GM12878 (cell line): ENCODE results near the gene POC1B. TPM values are rescaled to one million over a fixed set of nuclear protein-coding genes. Genes with fewer than 3 reads are reported as not detected.

Experiments used
- ATAC-seq: fragments of 200-7000 bp; cut with Tn5 transposase; 3 replicates; pipeline ENCODE4 v1.9.1; 2020; ENCODE audit warnings: mild to moderate bottlenecking, moderate library complexity
- BruUV-seq: library from RNA; stranded (reverse); fragments of 400-500 nt; replicated peaks from 2 replicates; lab custom pipeline; 2021; lab: Mats Ljungman, UMichigan
- CTCF ChIA-PET: fragments of 300-600 bp; sonication (Branson Sonifier 250); formaldehyde crosslinking; extraction: SDS; loops from one replicate; lab custom pipeline; 2021; ENCODE audit warnings: inconsistent platforms; lab: Yijun Ruan, JAX
- POLR2A ChIA-PET: fragments of 350-600 bp; formaldehyde crosslinking; extraction: SDS; loops from one replicate; lab custom pipeline; 2021; ENCODE audit warnings: inconsistent platforms; lab: Charles Lee
- RAD21 ChIA-PET: fragments of 300-600 bp; sonication (Branson Sonifier 250); formaldehyde crosslinking; loops from one replicate; lab custom pipeline; 2023; ENCODE audit warnings: antibody characterized with exemption; ENCODE audit not compliant: unreplicated experiment; lab: Charles Lee
- SMC1A ChIA-PET: fragments of 300-600 bp; sonication (Branson Sonifier 250); formaldehyde crosslinking; loops from one replicate; lab custom pipeline; 2023; ENCODE audit not compliant: unreplicated experiment, uncharacterized antibody; lab: Charles Lee
- DNase-seq: peaks from one replicate; pipeline ENCODE4 v3.0.0-alpha.2; 2011; ENCODE audit warnings: low read depth, low spot score
- FAIRE-seq: peaks from 3 replicates; lab custom pipeline; 2011; peaks lifted over from hg19 to GRCh38; lab: Jason Lieb, UNC
- H2AFZ ChIP-seq: 2 replicates; pipeline ENCODE4 v1.6.0; 2011; ENCODE audit warnings: low read depth, low read length, control low read depth; ENCODE audit not compliant: control insufficient read depth
- H3K27ac ChIP-seq: 2 replicates; pipeline ENCODE4 v1.5.1; 2011; ENCODE audit warnings: control low read depth; ENCODE audit not compliant: control insufficient read depth, insufficient read depth
- H3K27me3 ChIP-seq, 2 experiments: replicated peaks in 1 of 2; 2 replicates each; pipeline versions ENCODE4 v1.6.0 to v1.6.1; 2011; ENCODE audit warnings: low read length in 1 of 2; ENCODE audit not compliant: control insufficient read depth in 2 of 2, insufficient read depth in 2 of 2
- H3K36me3 ChIP-seq, 2 experiments: 2 replicates each; pipeline ENCODE4 v1.5.1; 2011; ENCODE audit warnings: low read length in 1 of 2; ENCODE audit not compliant: control insufficient read depth in 2 of 2, insufficient read depth in 2 of 2
- H3K4me1 ChIP-seq: 2 replicates; pipeline ENCODE4 v1.6.1; 2011; ENCODE audit warnings: mild to moderate bottlenecking, low read length, moderate library complexity, mixed read lengths; ENCODE audit not compliant: control insufficient read depth, insufficient read depth
- H3K4me2 ChIP-seq: 2 replicates; pipeline ENCODE4 v1.6.0; 2011; ENCODE audit warnings: control low read depth; ENCODE audit not compliant: control insufficient read depth, insufficient read depth
- H3K4me3 ChIP-seq: fragments of 200-600 bp; sonication (generic); 2 replicates; pipeline ENCODE4 v1.5.1; 2016
- H3K79me2 ChIP-seq: 2 replicates; pipeline ENCODE4 v1.6.0; 2011; ENCODE audit warnings: low read length; ENCODE audit not compliant: control insufficient read depth, insufficient read depth
- H3K9ac ChIP-seq: 2 replicates; pipeline ENCODE4 v1.8.0; 2011; ENCODE audit warnings: low read length, control low read depth, mixed read lengths; ENCODE audit not compliant: control insufficient read depth, insufficient read depth
- H3K9me3 ChIP-seq: replicated peaks from 3 replicates; pipeline ENCODE4 v1.5.1; 2011; ENCODE audit warnings: mild to moderate bottlenecking, low read length; ENCODE audit not compliant: control insufficient read depth, insufficient read depth
- H4K20me1 ChIP-seq: 2 replicates; pipeline ENCODE4 v1.6.0; 2011; ENCODE audit not compliant: control insufficient read depth, insufficient read depth
- ATF3 ChIP-seq: IDR thresholded peaks from 2 replicates; pipeline ENCODE4 v1.6.1; 2011; ENCODE audit warnings: low read depth, mild to moderate bottlenecking, low read length, moderate library complexity, borderline replicate concordance; ENCODE audit errors: extremely low read depth
- ATF7 ChIP-seq: fragments of 450-650 bp; IDR thresholded peaks from 2 replicates; pipeline ENCODE4 v1.6.1; 2016; ENCODE audit warnings: low read depth, mild to moderate bottlenecking
- BCL11A ChIP-seq: IDR thresholded peaks from 2 replicates; pipeline ENCODE4 v1.6.1; 2011; ENCODE audit warnings: low read depth, low read length
- BMI1 ChIP-seq: fragments of 450-650 bp; IDR thresholded peaks from 2 replicates; pipeline ENCODE4 v1.6.1; 2016; ENCODE audit warnings: mild to moderate bottlenecking, moderate library complexity, borderline replicate concordance
- E4F1 ChIP-seq: fragments of 450-650 bp; IDR thresholded peaks from 2 replicates; pipeline ENCODE4 v1.6.1; 2018; ENCODE audit warnings: borderline replicate concordance, mild to moderate bottlenecking; ENCODE audit not compliant: partially characterized antibody
- EED ChIP-seq: sonication (generic); IDR thresholded peaks from 2 replicates; pipeline ENCODE4 v1.6.1; 2016; ENCODE audit warnings: antibody characterized with exemption, low read depth
- ELK1 ChIP-seq: IDR thresholded peaks from 2 replicates; pipeline ENCODE4 v1.6.1; 2012; ENCODE audit warnings: low read depth, low read length, improper control_type of control experiment
- EZH2 ChIP-seq: IDR thresholded peaks from 2 replicates; pipeline ENCODE4 v1.6.1; 2012; ENCODE audit warnings: low read depth, mild to moderate bottlenecking, control low read depth, inconsistent platforms, low read length, borderline replicate concordance; ENCODE audit not compliant: control insufficient read depth
- GATAD2B ChIP-seq: fragments of 450-650 bp; conservative IDR thresholded peaks from 2 replicates; pipeline ENCODE4 v1.6.1; 2017; ENCODE audit warnings: low read depth, mild to moderate bottlenecking, moderate library complexity
- IRF4 ChIP-seq: IDR thresholded peaks from 2 replicates; pipeline ENCODE4 v1.6.1; 2011; ENCODE audit warnings: low read depth, low read length
- KDM1A ChIP-seq: fragments of 200-600 bp; sonication (generic); IDR thresholded peaks from 2 replicates; pipeline ENCODE4 v1.6.1; 2016; ENCODE audit warnings: borderline replicate concordance
- MYC ChIP-seq: IDR thresholded peaks from 2 replicates; pipeline ENCODE4 v1.6.1; 2011; ENCODE audit warnings: mild to moderate bottlenecking, low read length, moderate library complexity, inconsistent platforms; ENCODE audit not compliant: insufficient read depth, insufficient replicate concordance, insufficient read length, severe bottlenecking
- NFYA ChIP-seq: IDR thresholded peaks from 2 replicates; pipeline ENCODE4 v1.6.1; 2011; ENCODE audit warnings: low read depth, mild to moderate bottlenecking, low read length, improper control_type of control experiment, borderline replicate concordance
- NR2C2 ChIP-seq: IDR thresholded peaks from 2 replicates; pipeline ENCODE4 v1.6.1; 2011; ENCODE audit warnings: borderline replicate concordance, low read depth; ENCODE audit not compliant: control insufficient read depth, insufficient read length
- NR2F1 ChIP-seq: fragments of 450-650 bp; conservative IDR thresholded peaks from 2 replicates; pipeline ENCODE4 v1.6.1; 2017; ENCODE audit warnings: mild to moderate bottlenecking
- NRF1 ChIP-seq: conservative IDR thresholded peaks from 2 replicates; pipeline ENCODE4 v1.6.1; 2011; ENCODE audit warnings: mild to moderate bottlenecking, low read depth, low read length, improper control_type of control experiment
- POLR2A ChIP-seq: IDR thresholded peaks from 2 replicates; pipeline ENCODE4 v1.6.1; 2011; ENCODE audit warnings: low read depth, mild to moderate bottlenecking, low read length
- RELA ChIP-seq: fragments of 450-650 bp; IDR thresholded peaks from 2 replicates; pipeline ENCODE4 v1.8.0; 2014; ENCODE audit warnings: borderline replicate concordance; ENCODE audit not compliant: partially characterized antibody
- SIX5 ChIP-seq: IDR thresholded peaks from 2 replicates; pipeline ENCODE4 v1.6.1; 2011; ENCODE audit warnings: mild to moderate bottlenecking, low read depth, low read length, moderate library complexity; ENCODE audit not compliant: severe bottlenecking
- SREBF1 ChIP-seq: IDR thresholded peaks from 2 replicates; pipeline ENCODE4 v1.6.1; 2012; ENCODE audit warnings: mild to moderate bottlenecking, low read length
- YY1 ChIP-seq: IDR thresholded peaks from 2 replicates; pipeline ENCODE4 v1.6.1; 2011; ENCODE audit warnings: low read depth, mild to moderate bottlenecking, low read length
- ZNF217 ChIP-seq: fragments of 450-650 bp; IDR thresholded peaks from 2 replicates; pipeline ENCODE4 v1.6.1; 2017; ENCODE audit warnings: antibody characterized with exemption, mild to moderate bottlenecking
- ZNF274 ChIP-seq: IDR thresholded peaks from one replicate; pipeline ENCODE4 v1.8.0; 2011; ENCODE audit not compliant: insufficient read length, insufficient read depth
- WGBS: methylation state at CpG from one replicate; pipeline ENCODE4 v1.1.6; 2016; ENCODE audit warnings: low lambda C conversion rate; ENCODE audit not compliant: insufficient replicate concordance, insufficient coverage; ENCODE audit errors: missing lambda C conversion rate; 5-methylcytosine and 5-hydroxymethylcytosine counted together
- in situ Hi-C: fragments of 300-500 bp; cut with MboI; formaldehyde crosslinking; loops from 9 replicates; pipeline ENCODE4 v1.14.3; 2018; ENCODE audit warnings: mixed read lengths
- intact Hi-C: fragments of 100-400 bp; cut with micrococcal nuclease; formaldehyde crosslinking; loops from one replicate; pipeline ENCODE4 v1.14.2; 2022; ENCODE audit not compliant: unreplicated experiment
- polyA plus RNA-seq, 11 experiments: library from polyadenylated mRNA; depleted of rRNA in 4 of 11; unstranded in 6 of 11; stranded (reverse) in 5 of 11; fragments of >200 nt; fragmentation: Nextera tagmentation in 4 of 11; fragmentation: Illumina TruSeq in 1 of 11; extraction: Ambion mirVana in 4 of 11; extraction: Trizol in 1 of 11; gene quantifications; 1 replicate in 1 of 11; 2 replicates in 10 of 11; pipeline versions ENCODE4 v1.2.1 to v1.2.3, GENCODE V29; 2011 to 2016; ENCODE audit warnings: inconsistent platforms in 2 of 11, missing spikeins in 2 of 11, low read depth in 1 of 11
- total RNA-seq, 4 experiments: library from RNA; depleted of rRNA in 3 of 4; stranded (reverse); fragments of >200 nt in 3 of 4; fragmentation: Illumina TruSeq in 1 of 4; extraction: Trizol in 1 of 4; gene quantifications; 2 replicates each; pipeline versions ENCODE4 v1.2.1 to v1.2.3, GENCODE V29; 2013 to 2021

The POC1B gene
- total and polyA plus RNA-seq, 10 of the 15 experiments (the other 5 are each of a cell fraction or from before 2014, with no cell fraction given): 4.4 to 17.8 (median 11.3) TPM

GRCh38 chr12:89372584-89373370 lies 153.1 kb downstream of the POC1B start (continued):
- TF ChIP-seq KDM1A: no peak
- TF ChIP-seq ATF7: no peak
- no peak for TF ChIP-seq SIX5
- no peak for TF ChIP-seq ATF3
- no peak for TF ChIP-seq BMI1
- TF ChIP-seq BCL11A: no peak
- TF ChIP-seq NR2C2: no peak
- no peak for TF ChIP-seq NRF1
- TF ChIP-seq NFYA: no peak
- no peak for TF ChIP-seq EED
- no peak for TF ChIP-seq RELA

GRCh38 chr12:89370850-89371249 lies 155.0 kb downstream of the POC1B start:
- ChIA-PET POLR2A (no interaction called here), RAD21 (no interaction called here), CTCF (no interaction called here), SMC1A (no interaction called here)
- ATAC-seq: no peak
- 65% methylated on average over 7 of the region's 7 CpGs for WGBS
- intact Hi-C loops: no loop called here
- Histone ChIP-seq H4K20me1 (no peaks in the 10 kb centered on the region), H3K9me3 (no peaks in the 10 kb centered on the region), H3K9ac (no peak overlapping the region), H3K4me1 (no peaks in the 10 kb centered on the region), H3K4me3 (no peak overlapping the region), H2AFZ (no peak overlapping the region), H3K79me2 (no peaks in the 10 kb centered on the region), H3K27me3 (no peaks in the 10 kb centered on the region; a peak in 1 of 4 replicates), H3K36me3 (no peaks in the 10 kb centered on the region), H3K27ac (no peak overlapping the region), H3K4me2 (no peak overlapping the region)
- DNase-seq: no peak
- BruUV-seq: no TSS peak
- FAIRE-seq: no peak
- no peak for TF ChIP-seq IRF4
- TF ChIP-seq SREBF1: no peak
- no peak for TF ChIP-seq ELK1
- no peak for TF ChIP-seq ZNF217
- TF ChIP-seq NR2F1: no peak
- TF ChIP-seq EZH2: no peak
- no peak for TF ChIP-seq ZNF274
- no peak for TF ChIP-seq POLR2A
- TF ChIP-seq GATAD2B: no peak
- TF ChIP-seq E4F1: no peak
- TF ChIP-seq MYC: no peak
- TF ChIP-seq YY1: no peak
- in situ Hi-C loops: no loop called here
